ENCODE measurements around the gene CUEDC2.

The CUEDC2 gene

DNA sequence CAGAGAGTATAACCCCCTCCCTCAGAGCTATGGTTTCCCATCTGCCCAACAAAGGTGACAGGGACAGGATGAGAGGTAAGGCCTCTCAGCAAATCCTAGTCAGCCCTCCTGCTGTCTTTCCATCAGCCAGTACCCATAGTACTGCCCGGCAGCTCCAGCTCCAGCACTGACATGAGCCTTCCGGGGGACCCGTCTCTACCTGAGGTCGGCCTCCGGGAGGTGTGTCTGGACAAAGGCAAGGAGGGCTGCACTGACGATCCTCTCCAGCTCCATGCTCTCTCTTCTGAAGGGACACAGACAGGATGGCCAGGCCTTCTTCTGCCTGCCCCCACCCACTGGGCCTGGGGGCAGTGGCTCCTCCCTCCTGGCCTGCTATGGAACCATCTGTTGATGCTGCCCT is 7.5 kb downstream of the CUEDC2 start:
- no peak for DNase-seq (ENCODE audit: extremely low read depth, low read depth)
- TF ChIP-seq CTCF (IDR thresholded peaks at IDR 0.05; ENCODE audit: low read depth, low read length, missing control alignments) = no peak

DNA sequence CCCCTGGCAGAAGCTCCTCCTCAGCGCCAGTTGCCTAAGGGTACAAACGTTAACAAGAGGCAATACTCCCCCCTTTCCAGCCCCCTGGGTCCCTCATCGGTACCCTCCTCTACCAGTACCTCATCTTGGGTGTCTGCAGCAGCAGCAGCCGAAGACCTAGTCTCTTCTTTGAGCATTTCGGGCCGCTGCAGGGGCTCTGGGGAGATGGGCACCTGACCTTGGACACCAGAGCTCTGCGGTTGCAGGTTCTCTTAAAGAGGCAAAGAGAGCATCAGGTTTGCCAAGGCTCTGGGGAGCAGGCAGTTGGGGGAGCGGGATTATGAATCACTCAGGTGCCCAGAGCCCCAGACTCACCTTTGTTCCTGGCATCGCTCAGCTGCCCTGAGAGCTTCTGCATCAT is 8.2 kb downstream of the CUEDC2 start:
- no peak for DNase-seq (ENCODE audit: extremely low read depth, low read depth)
- no peak overlapping the region for H3K4me3 ChIP-seq (replicated peaks; ENCODE audit: low read depth, low read length)
- no peak for TF ChIP-seq CTCF (IDR thresholded peaks at IDR 0.05; ENCODE audit: low read depth, low read length, missing control alignments)

More for the DNA sequence above, 7.5 kb downstream of the CUEDC2 start:
- no peak overlapping the region for H3K4me3 ChIP-seq (replicated peaks; ENCODE audit: low read depth, low read length)

DNA sequence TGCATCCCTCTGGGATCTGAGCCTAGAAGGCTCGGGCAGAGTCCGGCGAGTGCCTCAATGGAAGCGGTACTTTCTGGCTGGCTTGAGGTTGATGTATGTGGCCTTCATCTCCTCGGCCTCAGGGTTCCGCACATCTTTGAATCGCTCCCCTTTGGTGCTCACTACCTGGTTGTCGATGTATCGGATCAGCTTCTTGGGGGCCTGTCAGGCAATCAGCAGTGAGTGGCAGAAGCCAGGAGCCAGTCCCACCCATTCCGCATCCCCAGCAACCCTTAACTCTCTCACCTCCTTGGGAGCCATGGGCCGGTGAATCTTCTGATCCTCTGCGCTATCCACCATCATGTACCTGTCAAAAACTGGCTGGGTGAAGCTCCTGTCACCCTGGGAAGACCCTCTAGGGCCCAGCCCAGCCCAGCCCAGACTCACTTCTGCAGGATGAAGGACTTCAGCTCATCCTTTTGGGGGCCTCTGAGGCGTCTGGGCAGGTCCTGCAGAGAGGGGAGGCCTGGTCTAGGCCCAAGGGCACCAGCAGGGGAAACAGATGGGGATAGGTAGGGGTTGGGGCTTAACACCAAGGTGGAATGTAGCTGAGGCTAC is 8.9 kb downstream of the CUEDC2 start:
- DNase-seq (ENCODE audit: extremely low read depth, low read depth) = no peak
- no peak for TF ChIP-seq CTCF (IDR thresholded peaks at IDR 0.05; ENCODE audit: low read depth, low read length, missing control alignments)
- no peak overlapping the region for H3K4me3 ChIP-seq (replicated peaks; ENCODE audit: low read depth, low read length)

GRCh38 chr10:102422545-102423129 is 9.7 kb downstream of the CUEDC2 start:
- H3K4me3 ChIP-seq (replicated peaks; ENCODE audit: low read depth, low read length) = peak overlapping the region; percentile 91
- DNase-seq (ENCODE audit: extremely low read depth, low read depth) = no peak
- peak; percentile 81 for TF ChIP-seq CTCF (IDR thresholded peaks at IDR 0.05; ENCODE audit: low read depth, low read length, missing control alignments)

DNA sequence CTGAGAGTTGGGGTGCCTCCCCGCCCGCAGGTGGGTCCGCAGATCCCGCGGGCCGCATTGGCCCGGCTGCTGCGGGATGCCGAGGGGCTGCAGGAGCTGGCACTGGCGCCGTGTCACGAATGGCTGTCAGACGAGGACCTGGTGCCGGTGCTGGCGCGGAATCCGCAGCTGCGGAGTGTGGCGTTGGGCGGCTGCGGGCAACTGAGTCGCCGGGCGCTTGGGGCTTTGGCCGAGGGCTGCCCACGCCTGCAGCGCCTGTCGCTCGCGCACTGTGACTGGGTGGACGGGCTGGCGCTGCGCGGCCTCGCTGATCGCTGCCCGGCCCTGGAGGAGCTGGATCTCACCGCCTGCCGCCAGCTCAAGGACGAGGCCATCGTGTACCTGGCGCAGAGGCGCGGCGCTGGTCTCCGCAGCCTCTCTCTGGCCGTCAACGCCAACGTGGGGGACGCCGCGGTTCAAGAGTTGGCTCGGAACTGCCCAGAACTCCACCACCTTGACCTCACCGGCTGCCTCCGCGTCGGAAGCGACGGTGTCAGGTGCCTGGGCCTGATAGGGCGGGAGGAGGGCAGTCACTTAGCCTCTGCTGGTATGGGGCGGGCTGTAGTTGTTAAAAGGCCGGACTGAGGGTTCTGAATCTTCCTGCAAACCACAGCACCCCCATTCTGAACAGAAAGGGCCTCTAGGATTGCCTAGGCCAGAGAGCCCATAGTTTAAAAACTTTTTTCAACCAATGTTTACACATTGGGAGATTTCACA is 10.4 kb downstream of the CUEDC2 start:
- TF ChIP-seq CTCF (IDR thresholded peaks at IDR 0.05; ENCODE audit: low read depth, low read length, missing control alignments) = no peak
- peak overlapping the region; percentile 91 for H3K4me3 ChIP-seq (replicated peaks; ENCODE audit: low read depth, low read length)
- no peak for DNase-seq (ENCODE audit: extremely low read depth, low read depth)

GRCh38 chr10:102421507-102421756 is 10.9 kb downstream of the CUEDC2 start:
- TF ChIP-seq CTCF (IDR thresholded peaks at IDR 0.05; ENCODE audit: low read depth, low read length, missing control alignments) = no peak
- DNase-seq (ENCODE audit: extremely low read depth, low read depth) = no peak
- peak overlapping the region; percentile 91 for H3K4me3 ChIP-seq (replicated peaks; ENCODE audit: low read depth, low read length)
